HEK293 (cell line): ENCODE data around the gene SHISA6.

Experiments
- CTCF ChIA-PET: fragments of 350-600 bp; formaldehyde crosslinking; extraction: SDS; loops from one replicate; lab custom pipeline; 2021; ENCODE audit warnings: antibody characterized with exemption; lab: Yijun Ruan, JAX
- POLR2A ChIA-PET: fragments of 300-600 bp; formaldehyde crosslinking; extraction: SDS; loops from one replicate; lab custom pipeline; 2020; ENCODE audit warnings: antibody characterized with exemption, inconsistent platforms; lab: Yijun Ruan, JAX
- H3K27ac ChIP-seq: fragments of 200-500 bp; sonication (Bioruptor generic); 2 replicates; pipeline ENCODE4 v1.5.1; 2014; ENCODE audit warnings: low read depth, low read length, control low read depth, inconsistent platforms; ENCODE audit errors: extremely low read depth
- H3K36me3 ChIP-seq, 2 experiments: fragments of 200-500 bp in 1 of 2; sonication (Bioruptor generic) in 1 of 2; 1 replicate in 1 of 2; 2 replicates in 1 of 2; pipeline ENCODE4 v1.5.1; 2014 to 2017; ENCODE audit warnings: inconsistent platforms in 2 of 2, low read length in 2 of 2; ENCODE audit not compliant: control insufficient read depth in 2 of 2, insufficient read depth in 1 of 2
- H3K4me1 ChIP-seq: fragments of 200-500 bp; sonication (Bioruptor generic); 2 replicates; pipeline ENCODE4 v1.5.1; 2014; ENCODE audit warnings: mild to moderate bottlenecking, low read length, inconsistent platforms; ENCODE audit not compliant: control insufficient read depth, insufficient read depth
- H3K4me3 ChIP-seq: 2 replicates; pipeline ENCODE4 v1.5.1; 2011; ENCODE audit warnings: low read depth, mild to moderate bottlenecking, control low read depth, low read length, moderate library complexity
- H3K9me3 ChIP-seq: fragments of 200-500 bp; sonication (Bioruptor generic); 2 replicates; pipeline ENCODE4 v1.5.1; 2014; ENCODE audit warnings: low read depth, low read length, inconsistent platforms; ENCODE audit not compliant: control insufficient read depth, insufficient read depth
- GLIS1 ChIP-seq: fragments of 450-650 bp; formaldehyde crosslinking; IDR thresholded peaks from 2 replicates; pipeline ENCODE4 v1.5.1; 2016; ENCODE audit warnings: missing biosample characterization, missing genetic modification characterization
- PATZ1 ChIP-seq: fragments of 450-650 bp; formaldehyde crosslinking; IDR thresholded peaks from 2 replicates; pipeline ENCODE4 v1.5.1; 2016; ENCODE audit warnings: missing biosample characterization, missing genetic modification characterization
- SALL2 ChIP-seq: fragments of 450-650 bp; formaldehyde crosslinking; IDR thresholded peaks from 2 replicates; pipeline ENCODE4 v1.5.0; 2017; ENCODE audit warnings: missing biosample characterization, mild to moderate bottlenecking, missing genetic modification characterization, borderline replicate concordance
- SP7 ChIP-seq: fragments of 450-650 bp; formaldehyde crosslinking; IDR thresholded peaks from 2 replicates; pipeline ENCODE4 v1.5.1; 2016; ENCODE audit warnings: missing biosample characterization, missing genetic modification characterization
- ZNF174 ChIP-seq: fragments of 450-650 bp; formaldehyde crosslinking; IDR thresholded peaks from 2 replicates; pipeline ENCODE4 v1.5.0; 2017; ENCODE audit warnings: missing biosample characterization, mild to moderate bottlenecking, missing genetic modification characterization
- ZNF221 ChIP-seq: fragments of 450-650 bp; formaldehyde crosslinking; IDR thresholded peaks from 2 replicates; pipeline ENCODE4 v1.5.1; 2017; ENCODE audit warnings: missing biosample characterization, missing genetic modification characterization, borderline replicate concordance
- ZNF239 ChIP-seq: fragments of 450-650 bp; formaldehyde crosslinking; IDR thresholded peaks from 2 replicates; pipeline ENCODE4 v1.5.1; 2016; ENCODE audit warnings: missing biosample characterization, missing genetic modification characterization
- ZNF335 ChIP-seq: fragments of 450-650 bp; formaldehyde crosslinking; conservative IDR thresholded peaks from 2 replicates; pipeline ENCODE4 v1.5.1; 2016; ENCODE audit warnings: missing biosample characterization, missing genetic modification characterization
- ZNF518A ChIP-seq: fragments of 450-650 bp; formaldehyde crosslinking; conservative IDR thresholded peaks from 2 replicates; pipeline ENCODE4 v1.5.1; 2016; ENCODE audit warnings: low read depth, missing biosample characterization, missing genetic modification characterization
- ZNF629 ChIP-seq: fragments of 450-650 bp; formaldehyde crosslinking; IDR thresholded peaks from 2 replicates; pipeline ENCODE4 v1.5.1; 2017; ENCODE audit warnings: missing biosample characterization, missing genetic modification characterization
- ZSCAN16 ChIP-seq: fragments of 450-650 bp; formaldehyde crosslinking; IDR thresholded peaks from 2 replicates; pipeline ENCODE4 v1.5.1; 2016; ENCODE audit warnings: missing biosample characterization, missing genetic modification characterization
- TF ChIP-seq, protein P1 (sequence below): sonication (generic); formaldehyde crosslinking; IDR thresholded peaks from 2 replicates; pipeline ENCODE4 v1.8.1; 2022; ENCODE audit warnings: mild to moderate bottlenecking, moderate library complexity, missing genetic modification reagents
- TF ChIP-seq, protein P2 (sequence below): fragments of 450-650 bp; formaldehyde crosslinking; conservative IDR thresholded peaks from 2 replicates; pipeline ENCODE4 v1.5.1; 2016; ENCODE audit warnings: low read depth, missing biosample characterization, missing genetic modification characterization

The SHISA6 gene

GRCh38 chr17:11458279-11458678 lies 217.3 kb downstream of the SHISA6 start:
- TF ChIP-seq ZNF174 (tag by site-specific recombination) (no peak), ZNF629 (no peak), SP7 (tag by site-specific recombination) (no peak), SALL2 (tag by site-specific recombination) (no peak)
- TF ChIP-seq, protein P1, sequence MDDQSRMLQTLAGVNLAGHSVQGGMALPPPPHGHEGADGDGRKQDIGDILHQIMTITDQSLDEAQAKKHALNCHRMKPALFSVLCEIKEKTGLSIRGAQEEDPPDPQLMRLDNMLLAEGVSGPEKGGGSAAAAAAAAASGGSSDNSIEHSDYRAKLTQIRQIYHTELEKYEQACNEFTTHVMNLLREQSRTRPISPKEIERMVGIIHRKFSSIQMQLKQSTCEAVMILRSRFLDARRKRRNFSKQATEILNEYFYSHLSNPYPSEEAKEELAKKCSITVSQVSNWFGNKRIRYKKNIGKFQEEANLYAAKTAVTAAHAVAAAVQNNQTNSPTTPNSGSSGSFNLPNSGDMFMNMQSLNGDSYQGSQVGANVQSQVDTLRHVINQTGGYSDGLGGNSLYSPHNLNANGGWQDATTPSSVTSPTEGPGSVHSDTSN (CRISPR knock-in tag) = no peak
- Histone ChIP-seq H3K9me3 (no peaks in the 10 kb centered on the region), H3K4me3 (no peak overlapping the region), H3K36me3 (no peaks in the 10 kb centered on the region), H3K27ac (no peak overlapping the region), H3K4me1 (no peaks in the 10 kb centered on the region)
- ChIA-PET CTCF (no interaction called here), POLR2A (no interaction called here)

- POLR2A ChIA-PET = no interaction called here
- Histone ChIP-seq H3K36me3 (no peaks in the 10 kb centered on the region), H3K4me1 (no peaks in the 10 kb centered on the region), H3K27ac (no peak overlapping the region), H3K4me3 (no peak overlapping the region), H3K9me3 (no peaks in the 10 kb centered on the region)
- TF ChIP-seq ZSCAN16 (tag by site-specific recombination) (no peak), ZNF335 (no peak), ZNF518A (tag by site-specific recombination) (no peak), PATZ1 (tag by site-specific recombination) (no peak), GLIS1 (tag by site-specific recombination) (no peak), SALL2 (tag by site-specific recombination) (no peak), ZNF221 (tag by site-specific recombination) (no peak), ZNF239 (tag by site-specific recombination) (no peak)
- TF ChIP-seq, protein P2, sequence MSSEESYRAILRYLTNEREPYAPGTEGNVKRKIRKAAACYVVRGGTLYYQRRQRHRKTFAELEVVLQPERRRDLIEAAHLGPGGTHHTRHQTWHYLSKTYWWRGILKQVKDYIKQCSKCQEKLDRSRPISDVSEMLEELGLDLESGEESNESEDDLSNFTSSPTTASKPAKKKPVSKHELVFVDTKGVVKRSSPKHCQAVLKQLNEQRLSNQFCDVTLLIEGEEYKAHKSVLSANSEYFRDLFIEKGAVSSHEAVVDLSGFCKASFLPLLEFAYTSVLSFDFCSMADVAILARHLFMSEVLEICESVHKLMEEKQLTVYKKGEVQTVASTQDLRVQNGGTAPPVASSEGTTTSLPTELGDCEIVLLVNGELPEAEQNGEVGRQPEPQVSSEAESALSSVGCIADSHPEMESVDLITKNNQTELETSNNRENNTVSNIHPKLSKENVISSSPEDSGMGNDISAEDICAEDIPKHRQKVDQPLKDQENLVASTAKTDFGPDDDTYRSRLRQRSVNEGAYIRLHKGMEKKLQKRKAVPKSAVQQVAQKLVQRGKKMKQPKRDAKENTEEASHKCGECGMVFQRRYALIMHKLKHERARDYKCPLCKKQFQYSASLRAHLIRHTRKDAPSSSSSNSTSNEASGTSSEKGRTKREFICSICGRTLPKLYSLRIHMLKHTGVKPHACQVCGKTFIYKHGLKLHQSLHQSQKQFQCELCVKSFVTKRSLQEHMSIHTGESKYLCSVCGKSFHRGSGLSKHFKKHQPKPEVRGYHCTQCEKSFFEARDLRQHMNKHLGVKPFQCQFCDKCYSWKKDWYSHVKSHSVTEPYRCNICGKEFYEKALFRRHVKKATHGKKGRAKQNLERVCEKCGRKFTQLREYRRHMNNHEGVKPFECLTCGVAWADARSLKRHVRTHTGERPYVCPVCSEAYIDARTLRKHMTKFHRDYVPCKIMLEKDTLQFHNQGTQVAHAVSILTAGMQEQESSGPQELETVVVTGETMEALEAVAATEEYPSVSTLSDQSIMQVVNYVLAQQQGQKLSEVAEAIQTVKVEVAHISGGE (tag by site-specific recombination) = no peak
- CTCF ChIA-PET = no interaction called here
Measured at GRCh38 chr17:11459861-11460331, 218.9 kb downstream of the SHISA6 start.
